ENCODE results near the gene NVL.

Gene NVL

DNA sequence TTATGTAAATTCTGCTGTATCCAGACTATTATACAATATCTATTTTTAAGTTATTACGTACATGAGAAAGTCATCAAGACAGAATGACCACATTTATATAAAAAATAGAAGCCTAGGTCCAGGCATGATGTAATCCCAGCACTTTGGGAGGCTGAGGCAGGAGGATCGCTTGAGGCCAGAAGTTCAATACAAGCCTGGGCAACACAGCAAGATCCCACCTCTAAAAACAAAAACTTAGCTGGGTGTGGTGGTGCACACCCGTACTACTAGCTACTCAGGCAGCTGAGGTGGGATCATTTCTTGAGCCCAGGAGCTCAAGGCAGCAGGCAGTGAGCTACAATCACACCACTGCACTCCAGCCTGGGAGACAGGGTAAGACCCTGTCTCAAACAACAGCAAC, 58.9 kb downstream of the NVL start:
- H3K4me2 ChIP-seq (ENCODE audit: insufficient read depth, low read length), result no peak overlapping the region
- DNase-seq (no peak), ATAC-seq (ENCODE audit: insufficient read depth, low read depth) (no peak)
- no peak overlapping the region for H3K4me3 ChIP-seq (ENCODE audit: low read depth in 1 of 2, low read length in 2 of 2)
- H3K9ac ChIP-seq (ENCODE audit: low read depth, low read length), result no peak overlapping the region
- no peaks in the 10 kb centered on the region for H3K9me3 ChIP-seq (ENCODE audit: insufficient read depth, low read length, severe bottlenecking)
- H3K27ac ChIP-seq (ENCODE audit: low read length), result no peak overlapping the region
- H3K4me1 ChIP-seq (ENCODE audit: insufficient read depth, low read length), result no peaks in the 10 kb centered on the region
- TF ChIP-seq EZH2 (IDR thresholded peaks at IDR 0.05; ENCODE audit: borderline replicate concordance, low read depth, low read length, severe bottlenecking), result no peak
- TF ChIP-seq, protein P1, sequence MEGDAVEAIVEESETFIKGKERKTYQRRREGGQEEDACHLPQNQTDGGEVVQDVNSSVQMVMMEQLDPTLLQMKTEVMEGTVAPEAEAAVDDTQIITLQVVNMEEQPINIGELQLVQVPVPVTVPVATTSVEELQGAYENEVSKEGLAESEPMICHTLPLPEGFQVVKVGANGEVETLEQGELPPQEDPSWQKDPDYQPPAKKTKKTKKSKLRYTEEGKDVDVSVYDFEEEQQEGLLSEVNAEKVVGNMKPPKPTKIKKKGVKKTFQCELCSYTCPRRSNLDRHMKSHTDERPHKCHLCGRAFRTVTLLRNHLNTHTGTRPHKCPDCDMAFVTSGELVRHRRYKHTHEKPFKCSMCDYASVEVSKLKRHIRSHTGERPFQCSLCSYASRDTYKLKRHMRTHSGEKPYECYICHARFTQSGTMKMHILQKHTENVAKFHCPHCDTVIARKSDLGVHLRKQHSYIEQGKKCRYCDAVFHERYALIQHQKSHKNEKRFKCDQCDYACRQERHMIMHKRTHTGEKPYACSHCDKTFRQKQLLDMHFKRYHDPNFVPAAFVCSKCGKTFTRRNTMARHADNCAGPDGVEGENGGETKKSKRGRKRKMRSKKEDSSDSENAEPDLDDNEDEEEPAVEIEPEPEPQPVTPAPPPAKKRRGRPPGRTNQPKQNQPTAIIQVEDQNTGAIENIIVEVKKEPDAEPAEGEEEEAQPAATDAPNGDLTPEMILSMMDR (IDR thresholded peaks at IDR 0.05; ENCODE audit: borderline replicate concordance, extremely low read depth, low read length, poor library complexity, severe bottlenecking), result no peak
- H3K79me2 ChIP-seq (ENCODE audit: insufficient read depth, low read length), result no peaks in the 10 kb centered on the region
- H3K27me3 ChIP-seq (ENCODE audit: insufficient read depth, low read length, poor library complexity), result no peaks in the 10 kb centered on the region
- H4K20me1 ChIP-seq (ENCODE audit: insufficient read depth, low read length), result no peaks in the 10 kb centered on the region
- H2AFZ ChIP-seq (ENCODE audit: low read depth, low read length), result no peak overlapping the region
- peaks cover 51% of the 10 kb centered on the region for H3K36me3 ChIP-seq (ENCODE audit: insufficient read depth, low read length)

DNA sequence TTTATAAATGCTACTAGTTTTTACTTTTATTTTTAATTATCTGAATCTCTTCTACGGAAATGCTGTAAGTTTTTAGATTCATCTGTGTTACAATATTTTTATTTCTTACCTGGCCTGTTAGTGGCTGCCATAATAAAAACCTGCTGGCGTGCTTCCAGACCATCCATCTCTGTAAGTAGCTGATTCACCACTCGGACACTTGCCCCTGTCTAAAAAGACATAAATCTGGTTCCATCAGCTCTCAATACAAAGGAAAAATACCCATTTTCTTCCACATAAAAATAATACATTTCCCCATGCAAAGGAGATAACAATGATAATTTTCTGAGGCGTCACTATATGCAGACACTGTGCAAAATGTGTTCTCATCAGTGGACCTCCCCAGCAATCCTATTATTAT, 62.0 kb downstream of the NVL start:
- Histone ChIP-seq H4K20me1 (ENCODE audit: insufficient read depth, low read length) (no peaks in the 10 kb centered on the region), H3K9ac (ENCODE audit: low read depth, low read length) (no peak overlapping the region), H3K27ac (ENCODE audit: low read length) (no peak overlapping the region), H3K9me3 (ENCODE audit: insufficient read depth, low read length, severe bottlenecking) (no peaks in the 10 kb centered on the region), H3K79me2 (ENCODE audit: insufficient read depth, low read length) (no peaks in the 10 kb centered on the region), H2AFZ (ENCODE audit: low read depth, low read length) (no peak overlapping the region), H3K27me3 (ENCODE audit: insufficient read depth, low read length, poor library complexity) (no peaks in the 10 kb centered on the region), H3K4me2 (ENCODE audit: insufficient read depth, low read length) (no peak overlapping the region), H3K36me3 (ENCODE audit: insufficient read depth, low read length) (peaks cover 39% of the 10 kb centered on the region), H3K4me3 (ENCODE audit: low read depth in 1 of 2, low read length in 2 of 2) (no peak overlapping the region), H3K4me1 (ENCODE audit: insufficient read depth, low read length) (no peaks in the 10 kb centered on the region)
- DNase-seq (no peak), ATAC-seq (ENCODE audit: insufficient read depth, low read depth) (no peak)
- TF ChIP-seq, protein P1 (IDR thresholded peaks at IDR 0.05; ENCODE audit: borderline replicate concordance, extremely low read depth, low read length, poor library complexity, severe bottlenecking), result no peak
- no peak for TF ChIP-seq EZH2 (IDR thresholded peaks at IDR 0.05; ENCODE audit: borderline replicate concordance, low read depth, low read length, severe bottlenecking)

DNA sequence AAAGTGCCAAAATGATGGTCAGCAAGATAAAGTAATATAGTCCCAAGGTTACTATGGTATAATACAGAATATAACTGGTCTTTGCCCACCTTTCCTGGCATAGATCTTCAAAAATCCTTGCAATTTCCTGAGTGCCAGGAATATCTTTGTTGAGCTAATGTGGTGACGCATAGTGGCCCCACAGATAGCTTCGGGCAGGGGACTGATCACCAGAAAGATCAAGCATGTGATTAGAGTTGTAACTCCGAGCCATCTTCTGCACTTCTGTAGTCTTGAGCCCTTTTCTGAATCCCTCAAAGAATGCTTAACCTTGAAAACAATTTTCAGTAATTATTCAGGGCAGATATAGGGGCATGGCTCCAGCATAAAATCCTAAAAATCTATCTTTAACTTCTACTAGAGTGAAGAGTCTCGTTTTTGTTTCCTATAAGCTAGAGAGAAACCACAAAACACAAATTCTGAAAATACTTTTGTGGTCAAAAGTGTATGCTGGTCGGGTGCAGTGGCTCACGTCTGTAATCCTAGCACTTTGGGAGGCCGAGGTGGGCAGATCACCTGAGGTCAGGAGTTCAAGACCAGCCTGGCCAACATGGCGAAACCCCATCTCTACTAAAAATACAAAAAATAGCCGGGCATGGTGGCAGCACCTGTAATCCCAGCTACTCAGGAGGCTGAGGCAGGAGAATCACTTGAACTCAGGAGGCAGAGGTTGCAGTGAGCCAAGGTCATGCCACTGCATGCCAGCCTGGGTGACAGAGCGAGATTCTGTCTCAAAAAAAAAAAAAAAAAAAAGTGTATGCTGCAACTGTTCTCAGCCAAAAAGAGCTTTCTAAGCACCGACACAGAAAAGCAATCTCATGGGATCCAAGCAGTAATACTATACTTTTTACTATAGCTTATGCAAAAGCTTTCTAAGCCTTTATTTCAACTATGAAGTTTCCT, 62.8 kb downstream of the NVL start:
- Histone ChIP-seq H3K9me3 (ENCODE audit: insufficient read depth, low read length, severe bottlenecking) (no peaks in the 10 kb centered on the region), H3K36me3 (ENCODE audit: insufficient read depth, low read length) (peaks cover 39% of the 10 kb centered on the region), H3K79me2 (ENCODE audit: insufficient read depth, low read length) (no peaks in the 10 kb centered on the region), H3K9ac (ENCODE audit: low read depth, low read length) (no peak overlapping the region), H3K27ac (ENCODE audit: low read length) (no peak overlapping the region), H3K4me1 (ENCODE audit: insufficient read depth, low read length) (no peaks in the 10 kb centered on the region), H4K20me1 (ENCODE audit: insufficient read depth, low read length) (no peaks in the 10 kb centered on the region), H2AFZ (ENCODE audit: low read depth, low read length) (no peak overlapping the region), H3K27me3 (ENCODE audit: insufficient read depth, low read length, poor library complexity) (no peaks in the 10 kb centered on the region), H3K4me2 (ENCODE audit: insufficient read depth, low read length) (no peak overlapping the region), H3K4me3 (ENCODE audit: low read depth in 1 of 2, low read length in 2 of 2) (no peak overlapping the region)
- ATAC-seq (ENCODE audit: insufficient read depth, low read depth) (no peak), DNase-seq (no peak)
- TF ChIP-seq EZH2 (IDR thresholded peaks at IDR 0.05; ENCODE audit: borderline replicate concordance, low read depth, low read length, severe bottlenecking), result no peak
- TF ChIP-seq, protein P1 (IDR thresholded peaks at IDR 0.05; ENCODE audit: borderline replicate concordance, extremely low read depth, low read length, poor library complexity, severe bottlenecking), result no peak

Measured in DND-41 (cell line).